ENCODE measurements around the gene NTF3. TPM values are rescaled to one million over a fixed set of nuclear protein-coding genes. Genes with fewer than 3 reads are reported as not detected.

The NTF3 gene
- total RNA-seq, 1 experiment from 2014 or later, result not detected

DNA sequence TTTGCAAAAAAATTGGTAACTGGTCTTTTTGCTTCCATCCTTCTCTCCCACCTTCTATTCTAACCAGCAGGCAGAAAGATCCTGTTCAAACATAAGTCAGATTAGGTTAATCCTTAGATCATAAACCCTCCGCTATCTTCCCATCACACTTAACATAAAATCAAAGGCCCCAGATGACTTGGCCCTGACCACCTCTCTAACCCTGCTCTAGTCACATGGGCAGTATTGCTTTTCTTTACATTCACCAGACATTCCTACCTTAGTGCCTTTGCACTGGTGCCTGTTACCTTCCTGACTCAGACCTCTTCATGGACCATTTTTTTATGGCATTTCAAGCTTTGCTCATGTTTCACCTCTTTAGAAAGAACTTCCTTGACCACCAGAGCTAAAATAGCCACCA lies 83.5 kb downstream of the NTF3 start:
- intact Hi-C loops (cut with micrococcal nuclease; ENCODE audit: unreplicated experiment), result no loop called here
- ChIA-PET CTCF (no interaction called here), POLR2A (no interaction called here)
- ATAC-seq, result no peak
- no peaks in the 10 kb centered on the region for H3K36me3 ChIP-seq (ENCODE audit: control insufficient read depth, insufficient read depth, low read length)
- H3K27ac ChIP-seq (ENCODE audit: low read length), result no peak overlapping the region
- TF ChIP-seq, protein P1, sequence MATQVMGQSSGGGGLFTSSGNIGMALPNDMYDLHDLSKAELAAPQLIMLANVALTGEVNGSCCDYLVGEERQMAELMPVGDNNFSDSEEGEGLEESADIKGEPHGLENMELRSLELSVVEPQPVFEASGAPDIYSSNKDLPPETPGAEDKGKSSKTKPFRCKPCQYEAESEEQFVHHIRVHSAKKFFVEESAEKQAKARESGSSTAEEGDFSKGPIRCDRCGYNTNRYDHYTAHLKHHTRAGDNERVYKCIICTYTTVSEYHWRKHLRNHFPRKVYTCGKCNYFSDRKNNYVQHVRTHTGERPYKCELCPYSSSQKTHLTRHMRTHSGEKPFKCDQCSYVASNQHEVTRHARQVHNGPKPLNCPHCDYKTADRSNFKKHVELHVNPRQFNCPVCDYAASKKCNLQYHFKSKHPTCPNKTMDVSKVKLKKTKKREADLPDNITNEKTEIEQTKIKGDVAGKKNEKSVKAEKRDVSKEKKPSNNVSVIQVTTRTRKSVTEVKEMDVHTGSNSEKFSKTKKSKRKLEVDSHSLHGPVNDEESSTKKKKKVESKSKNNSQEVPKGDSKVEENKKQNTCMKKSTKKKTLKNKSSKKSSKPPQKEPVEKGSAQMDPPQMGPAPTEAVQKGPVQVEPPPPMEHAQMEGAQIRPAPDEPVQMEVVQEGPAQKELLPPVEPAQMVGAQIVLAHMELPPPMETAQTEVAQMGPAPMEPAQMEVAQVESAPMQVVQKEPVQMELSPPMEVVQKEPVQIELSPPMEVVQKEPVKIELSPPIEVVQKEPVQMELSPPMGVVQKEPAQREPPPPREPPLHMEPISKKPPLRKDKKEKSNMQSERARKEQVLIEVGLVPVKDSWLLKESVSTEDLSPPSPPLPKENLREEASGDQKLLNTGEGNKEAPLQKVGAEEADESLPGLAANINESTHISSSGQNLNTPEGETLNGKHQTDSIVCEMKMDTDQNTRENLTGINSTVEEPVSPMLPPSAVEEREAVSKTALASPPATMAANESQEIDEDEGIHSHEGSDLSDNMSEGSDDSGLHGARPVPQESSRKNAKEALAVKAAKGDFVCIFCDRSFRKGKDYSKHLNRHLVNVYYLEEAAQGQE (IDR thresholded peaks at IDR 0.05; ENCODE audit: insufficient read depth in 1 of 2, low read depth in 2 of 2, low read length in 1 of 2), result no peak
- TF ChIP-seq SIN3A (IDR thresholded peaks at IDR 0.05; ENCODE audit: borderline replicate concordance, insufficient read depth, low read depth, low read length) (no peak), POLR2AphosphoS5 (IDR thresholded peaks at IDR 0.05; ENCODE audit: low read depth, low read length) (no peak), TCF7L2 (IDR thresholded peaks at IDR 0.05; ENCODE audit: low read depth, low read length) (no peak)
- TF ChIP-seq, protein P2, sequence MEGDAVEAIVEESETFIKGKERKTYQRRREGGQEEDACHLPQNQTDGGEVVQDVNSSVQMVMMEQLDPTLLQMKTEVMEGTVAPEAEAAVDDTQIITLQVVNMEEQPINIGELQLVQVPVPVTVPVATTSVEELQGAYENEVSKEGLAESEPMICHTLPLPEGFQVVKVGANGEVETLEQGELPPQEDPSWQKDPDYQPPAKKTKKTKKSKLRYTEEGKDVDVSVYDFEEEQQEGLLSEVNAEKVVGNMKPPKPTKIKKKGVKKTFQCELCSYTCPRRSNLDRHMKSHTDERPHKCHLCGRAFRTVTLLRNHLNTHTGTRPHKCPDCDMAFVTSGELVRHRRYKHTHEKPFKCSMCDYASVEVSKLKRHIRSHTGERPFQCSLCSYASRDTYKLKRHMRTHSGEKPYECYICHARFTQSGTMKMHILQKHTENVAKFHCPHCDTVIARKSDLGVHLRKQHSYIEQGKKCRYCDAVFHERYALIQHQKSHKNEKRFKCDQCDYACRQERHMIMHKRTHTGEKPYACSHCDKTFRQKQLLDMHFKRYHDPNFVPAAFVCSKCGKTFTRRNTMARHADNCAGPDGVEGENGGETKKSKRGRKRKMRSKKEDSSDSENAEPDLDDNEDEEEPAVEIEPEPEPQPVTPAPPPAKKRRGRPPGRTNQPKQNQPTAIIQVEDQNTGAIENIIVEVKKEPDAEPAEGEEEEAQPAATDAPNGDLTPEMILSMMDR (IDR thresholded peaks at IDR 0.05), result no peak
- H3K4me1 ChIP-seq (ENCODE audit: control insufficient read depth, insufficient read depth, low read length), result no peaks in the 10 kb centered on the region
- no TSS peak for BruUV-seq (replicated peaks)
- H3K9me3 ChIP-seq (ENCODE audit: control insufficient read depth, insufficient read depth, low read depth, low read length), result no peaks in the 10 kb centered on the region
- H3K4me3 ChIP-seq (ENCODE audit: low read depth in 2 of 2, low read length in 2 of 2), result no peak overlapping the region
- DNase-seq (ENCODE audit: low read depth, low spot score), result no peak
- H3K27me3 ChIP-seq (ENCODE audit: control insufficient read depth, insufficient read depth, low read length), result no peaks in the 10 kb centered on the region; the same call in 1 of the 2 replicates
- in situ Hi-C loops (cut with HindIII; ENCODE audit: low pct_unique_long_range_greater_than_20kb, low sequenced_read_pairs), result no loop called here

DNA sequence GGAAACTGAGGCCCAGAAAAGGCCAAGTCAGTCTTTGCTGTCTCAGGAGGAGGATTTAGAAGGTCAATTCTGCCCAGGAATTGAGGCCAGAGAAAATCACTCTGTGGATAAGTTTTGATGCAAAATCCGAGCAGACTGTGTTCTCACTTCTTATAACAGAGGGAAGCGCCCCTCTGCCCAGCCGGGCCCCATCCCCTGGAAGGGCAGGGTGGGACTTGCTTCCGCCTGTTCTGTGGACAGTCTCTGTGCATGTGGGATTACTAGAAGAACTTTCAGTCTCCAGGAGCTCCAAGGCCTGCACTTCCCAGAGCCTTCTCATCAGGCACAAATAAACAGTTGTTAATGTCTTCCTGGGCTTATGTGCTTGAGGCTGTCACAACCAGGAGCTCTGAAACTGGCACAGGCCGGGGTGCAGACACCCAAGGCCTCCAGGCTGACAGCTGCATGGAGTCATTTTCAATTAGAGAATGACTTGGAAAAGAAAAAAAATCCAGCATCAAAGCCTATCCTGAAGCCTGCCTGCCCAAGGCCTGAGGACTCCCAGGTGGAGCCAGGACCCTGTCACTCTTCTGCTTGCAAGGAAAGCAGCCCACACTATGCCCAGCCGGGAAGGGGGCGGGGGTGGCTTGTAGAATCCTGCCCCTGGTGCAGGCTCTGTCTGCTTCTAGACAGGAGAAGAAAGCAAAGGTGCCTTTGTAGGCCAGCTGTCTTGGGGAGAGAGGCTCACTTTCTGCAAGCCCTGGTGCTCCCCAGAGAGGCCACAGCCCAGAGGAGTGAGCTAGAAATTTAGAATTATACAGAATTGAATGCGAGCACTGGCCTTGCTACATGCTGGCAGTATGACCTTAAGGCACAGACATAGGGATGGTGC lies 84.7 kb downstream of the NTF3 start:
- DNase-seq (ENCODE audit: low read depth, low spot score) (no peak), ATAC-seq (no peak)
- Histone ChIP-seq H3K9me3 (ENCODE audit: control insufficient read depth, insufficient read depth, low read depth, low read length) (no peaks in the 10 kb centered on the region), H3K27me3 (ENCODE audit: control insufficient read depth, insufficient read depth, low read length) (no peaks in the 10 kb centered on the region; the same call in 1 of the 2 replicates), H3K4me3 (ENCODE audit: low read depth in 2 of 2, low read length in 2 of 2) (no peak overlapping the region), H3K36me3 (ENCODE audit: control insufficient read depth, insufficient read depth, low read length) (no peaks in the 10 kb centered on the region), H3K27ac (ENCODE audit: low read length) (no peak overlapping the region), H3K4me1 (ENCODE audit: control insufficient read depth, insufficient read depth, low read length) (no peaks in the 10 kb centered on the region)
- ChIA-PET CTCF (no interaction called here), POLR2A (no interaction called here)
- TF ChIP-seq, protein P2 (IDR thresholded peaks at IDR 0.05), result no peak
- TF ChIP-seq POLR2AphosphoS5 (IDR thresholded peaks at IDR 0.05; ENCODE audit: low read depth, low read length), result no peak
- no peak for TF ChIP-seq SIN3A (IDR thresholded peaks at IDR 0.05; ENCODE audit: borderline replicate concordance, insufficient read depth, low read depth, low read length)
- TF ChIP-seq, protein P1 (IDR thresholded peaks at IDR 0.05; ENCODE audit: insufficient read depth in 1 of 2, low read depth in 2 of 2, low read length in 1 of 2), result no peak
- no peak for TF ChIP-seq TCF7L2 (IDR thresholded peaks at IDR 0.05; ENCODE audit: low read depth, low read length)
- BruUV-seq (replicated peaks), result no TSS peak
- intact Hi-C loops (cut with micrococcal nuclease; ENCODE audit: unreplicated experiment), result no loop called here
- in situ Hi-C loops (cut with HindIII; ENCODE audit: low pct_unique_long_range_greater_than_20kb, low sequenced_read_pairs), result no loop called here

Measured in Panc1 (cell line).